Kidney epithelial cell (primary cell): ENCODE measurements around the gene IFNA17. TPM values are rescaled to one million over a fixed set of nuclear protein-coding genes. Genes with fewer than 3 reads are reported as not detected.
"Not testable (repeated sequence)": the region's sequence is repeated elsewhere in the genome, so short reads cannot be mapped to it uniquely, and the experiment has no call there.

ENCODE experiments used
- DNase-seq: peaks from one replicate; pipeline ENCODE4 v3.0.0-alpha.2; 2010; ENCODE audit warnings: low read depth
- H3K27me3 ChIP-seq: 2 replicates; pipeline ENCODE4 v1.6.0; 2011; ENCODE audit warnings: low read length; ENCODE audit not compliant: control insufficient read depth, insufficient read depth
- H3K36me3 ChIP-seq: 2 replicates; pipeline ENCODE4 v1.5.1; 2011; ENCODE audit warnings: low read length; ENCODE audit not compliant: control insufficient read depth, insufficient read depth
- H3K4me3 ChIP-seq: 2 replicates; pipeline ENCODE4 v1.5.1; 2011; ENCODE audit warnings: low read depth, mild to moderate bottlenecking, control low read depth, low read length
- CTCF ChIP-seq: IDR thresholded peaks from 2 replicates; pipeline ENCODE4 v1.5.1; 2011; ENCODE audit warnings: mild to moderate bottlenecking, moderate library complexity, low read length, control low read depth, inconsistent platforms; ENCODE audit not compliant: insufficient read depth, poor library complexity, severe bottlenecking
- total RNA-seq: library from RNA; depleted of rRNA; stranded (reverse); fragments of >200 nt; gene quantifications from 2 replicates; pipeline ENCODE4 v1.2.3, GENCODE V29; 2015

IFNA17 gene
- total RNA-seq, 1 donor from 2014 or later, result not detected

- not testable (repeated sequence) for H3K27me3 ChIP-seq, H3K4me3 ChIP-seq, H3K36me3 ChIP-seq, DNase-seq
- TF ChIP-seq CTCF, result peak; percentile 52
These were observed 14.4 kb downstream of the IFNA17 start for GRCh38 chr9:21213411-21214326.

GRCh38 chr9:21212160-21212559 is 15.9 kb downstream of the IFNA17 start:
- not testable (repeated sequence) for DNase-seq, H3K27me3 ChIP-seq, H3K36me3 ChIP-seq, H3K4me3 ChIP-seq

GRCh38 chr9:21210782-21211181 is 17.2 kb downstream of the IFNA17 start:
- not testable (repeated sequence) for DNase-seq, H3K4me3 ChIP-seq, H3K36me3 ChIP-seq, H3K27me3 ChIP-seq

- no peak for DNase-seq
- H3K27me3 ChIP-seq, result no peaks in the 10 kb centered on the region
- H3K4me3 ChIP-seq, result no peak overlapping the region
- TF ChIP-seq CTCF, result no peak
- no peaks in the 10 kb centered on the region for H3K36me3 ChIP-seq
These were observed 17.7 kb downstream of the IFNA17 start for GRCh38 chr9:21210311-21210710.

GRCh38 chr9:21207043-21207442 is 21.0 kb downstream of the IFNA17 start, which contains the start of gene IFNA10:
TSS of gene IFNA10 (minus strand) at chr9:21207143. CDS start at chr9:21207097, 46 bp downstream.
- not testable (repeated sequence) for H3K4me3 ChIP-seq, H3K36me3 ChIP-seq, DNase-seq, H3K27me3 ChIP-seq

GRCh38 chr9:21205204-21205603 is 22.8 kb downstream of the IFNA17 start:
- no peak overlapping the region for H3K4me3 ChIP-seq
- DNase-seq, result no peak
- H3K36me3 ChIP-seq, result no peaks in the 10 kb centered on the region
- TF ChIP-seq CTCF, result no peak
- H3K27me3 ChIP-seq, result peaks cover 3% of the 10 kb centered on the region

DNA sequence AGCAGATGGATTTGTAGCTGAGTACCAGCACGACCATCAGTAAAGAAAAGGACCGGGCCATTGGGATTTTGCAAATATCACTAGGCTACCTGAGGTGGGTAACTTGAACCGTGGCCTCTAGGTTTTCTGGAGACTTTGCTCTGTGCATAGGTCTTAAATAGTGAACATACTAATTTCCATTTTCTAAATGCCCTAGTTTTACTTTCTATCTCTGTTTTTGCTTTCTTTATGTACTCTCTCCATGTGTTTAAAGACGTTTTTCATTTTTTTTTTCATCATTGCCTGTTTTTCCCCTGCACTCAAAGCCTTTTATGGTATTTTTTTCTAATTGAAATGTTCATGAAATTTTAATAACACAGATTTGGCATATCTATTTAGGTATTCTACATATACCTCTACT is 25.9 kb downstream of the IFNA17 start, which contains the start of gene IFNA7:
IFNA7 (minus strand) TSS at position 101 of the 400 bp plus-strand sequence; CDS start at position 61, 40 bp downstream.
- not testable (repeated sequence) for H3K4me3 ChIP-seq, H3K27me3 ChIP-seq, DNase-seq

More for the DNA sequence above, 25.9 kb downstream of the IFNA17 start, which contains the start of gene IFNA7:
- not testable (repeated sequence) for H3K36me3 ChIP-seq
